Neuronal stem cell (in vitro differentiated cells): ENCODE data around the gene EIF2D.
"Not testable (repeated sequence)": the region's sequence is repeated elsewhere in the genome, so short reads cannot be mapped to it uniquely, and the experiment has no call there.

ENCODE experiments used
- DNase-seq: peaks from one replicate; pipeline ENCODE4 v3.0.0-alpha.2; 2013; ENCODE audit warnings: low spot score
- H2AFZ ChIP-seq: one replicate; pipeline ENCODE4 v1.6.1; 2013; ENCODE audit warnings: mild to moderate bottlenecking, low read length, inconsistent platforms
- H2AK5ac ChIP-seq: 2 replicates; pipeline ENCODE4 v1.6.1; 2013; ENCODE audit warnings: low read depth, mild to moderate bottlenecking, inconsistent platforms, low read length, moderate library complexity, mixed read lengths
- H2BK120ac ChIP-seq: 2 replicates; pipeline ENCODE4 v1.6.1; 2013; ENCODE audit warnings: low read depth, mild to moderate bottlenecking, inconsistent platforms, low read length, moderate library complexity, mixed read lengths
- H2BK12ac ChIP-seq: one replicate; pipeline ENCODE4 v1.6.1; 2013; ENCODE audit warnings: low read length, inconsistent platforms
- H2BK15ac ChIP-seq: 2 replicates; pipeline ENCODE4 v1.6.1; 2013; ENCODE audit warnings: mild to moderate bottlenecking, low read length, inconsistent platforms, mixed read lengths
- H2BK5ac ChIP-seq: one replicate; pipeline ENCODE4 v1.6.1; 2013; ENCODE audit warnings: inconsistent platforms, mild to moderate bottlenecking, low read length, moderate library complexity
- H3K14ac ChIP-seq: one replicate; pipeline ENCODE4 v1.6.1; 2013; ENCODE audit warnings: low read length, inconsistent platforms
- H3K18ac ChIP-seq: 2 replicates; pipeline ENCODE4 v1.6.1; 2013; ENCODE audit warnings: low read length, inconsistent platforms
- H3K23ac ChIP-seq: 2 replicates; pipeline ENCODE4 v1.6.1; 2013; ENCODE audit warnings: low read depth, mild to moderate bottlenecking, mixed read lengths, low read length, inconsistent platforms; ENCODE audit not compliant: poor library complexity
- H3K27ac ChIP-seq: replicated peaks from 3 replicates; pipeline ENCODE4 v1.5.1; 2013; ENCODE audit warnings: low read length, inconsistent platforms
- H3K27me3 ChIP-seq, 3 experiments: 2 replicates each; pipeline ENCODE4 v1.6.1; 2013; ENCODE audit warnings: low read length in 3 of 3, mild to moderate bottlenecking in 2 of 3, inconsistent platforms in 1 of 3, low read depth in 1 of 3, mixed read lengths in 1 of 3, moderate library complexity in 1 of 3; ENCODE audit not compliant: control insufficient read depth in 3 of 3, insufficient read depth in 3 of 3
- H3K36me3 ChIP-seq, 2 donors: replicated peaks in 1 of 2; 2 replicates each; pipeline ENCODE4 v1.6.1; 2013; ENCODE audit warnings: low read length in 2 of 2; ENCODE audit not compliant: control insufficient read depth in 2 of 2, insufficient read depth in 2 of 2
- H3K4ac ChIP-seq: 2 replicates; pipeline ENCODE4 v1.6.1; 2013; ENCODE audit warnings: inconsistent platforms, mild to moderate bottlenecking, low read length, moderate library complexity
- H3K4me1 ChIP-seq, 2 donors: 1 replicate in 1 of 2; 2 replicates in 1 of 2; pipeline ENCODE4 v1.6.1; 2013; ENCODE audit warnings: low read length in 2 of 2, low read depth in 1 of 2; ENCODE audit not compliant: control insufficient read depth in 2 of 2, insufficient read depth in 1 of 2
- H3K4me2 ChIP-seq: one replicate; pipeline ENCODE4 v1.6.1; 2013; ENCODE audit warnings: mild to moderate bottlenecking, low read length, inconsistent platforms; ENCODE audit not compliant: insufficient read depth, poor library complexity, severe bottlenecking
- H3K4me3 ChIP-seq, 2 donors: 2 replicates each; pipeline ENCODE4 v1.5.1; 2013; ENCODE audit warnings: low read length in 2 of 2, mild to moderate bottlenecking in 2 of 2, inconsistent platforms in 1 of 2, moderate library complexity in 1 of 2
- H3K79me1 ChIP-seq: one replicate; pipeline ENCODE4 v1.6.1; 2013; ENCODE audit warnings: low read depth, mild to moderate bottlenecking, inconsistent platforms, low read length, moderate library complexity
- H3K9ac ChIP-seq: one replicate; pipeline ENCODE4 v1.6.1; 2013; ENCODE audit warnings: mild to moderate bottlenecking, low read depth, low read length, inconsistent platforms; ENCODE audit not compliant: poor library complexity
- H3K9me3 ChIP-seq, 2 donors: replicated peaks in 1 of 2; 2 replicates each; pipeline versions ENCODE3 to v1.6.1; 2013; ENCODE audit warnings: low read length in 2 of 2, mild to moderate bottlenecking in 2 of 2, inconsistent platforms in 1 of 2, low read depth in 1 of 2, mixed read lengths in 1 of 2, moderate library complexity in 1 of 2; ENCODE audit not compliant: control insufficient read depth in 2 of 2, insufficient read depth in 1 of 2
- H4K8ac ChIP-seq: one replicate; pipeline ENCODE4 v1.6.1; 2013; ENCODE audit warnings: low read depth, mild to moderate bottlenecking, inconsistent platforms, low read length, moderate library complexity
- H4K91ac ChIP-seq: one replicate; pipeline ENCODE4 v1.6.1; 2013; ENCODE audit warnings: low read length, low read depth, mild to moderate bottlenecking, inconsistent platforms; ENCODE audit not compliant: poor library complexity
- WGBS, 2 donors: extraction: QIAGEN DNeasy Blood & Tissue Kit; methylation state at CpG; one replicate each; pipeline ENCODE4 v1.1.7; 2013; ENCODE audit warnings: missing lambda C conversion rate in 2 of 2, mixed read lengths in 1 of 2; ENCODE audit not compliant: insufficient read length in 2 of 2, insufficient replicate concordance in 1 of 2; ENCODE audit errors: extremely low coverage in 2 of 2; 5-methylcytosine and 5-hydroxymethylcytosine counted together

EIF2D gene

DNA sequence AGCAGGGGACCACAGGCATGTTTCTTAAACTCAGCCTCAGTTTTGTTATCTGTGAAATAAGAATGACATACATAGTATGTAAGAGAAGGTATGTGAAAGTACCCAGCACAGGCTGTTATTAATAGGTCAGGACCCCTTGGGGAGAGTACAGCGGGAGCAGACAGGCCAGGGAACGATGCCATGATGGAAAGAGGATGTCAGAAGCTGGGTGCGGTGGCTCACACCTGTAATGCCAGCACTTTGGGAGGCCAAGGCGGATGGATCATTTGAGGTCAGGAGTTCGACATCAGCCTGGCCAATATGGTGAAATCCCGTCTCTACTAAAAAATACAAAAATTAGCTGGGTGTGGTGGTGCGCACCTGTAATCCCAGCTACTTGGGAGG, 31.2 kb downstream of the EIF2D start:
- H3K36me3 ChIP-seq, H3K4me2 ChIP-seq, H3K14ac ChIP-seq, H2AFZ ChIP-seq, H3K4me1 ChIP-seq, H2AK5ac ChIP-seq, H3K4me3 ChIP-seq, DNase-seq, H3K4ac ChIP-seq, H2BK15ac ChIP-seq, H2BK120ac ChIP-seq, H3K27ac ChIP-seq, H3K79me1 ChIP-seq, H2BK12ac ChIP-seq, H3K23ac ChIP-seq, H4K8ac ChIP-seq, H2BK5ac ChIP-seq, H3K18ac ChIP-seq, H4K91ac ChIP-seq, H3K9me3 ChIP-seq, H3K9ac ChIP-seq, H3K27me3 ChIP-seq: not testable (repeated sequence)
- WGBS, 2 donors = no CpG with 5 or more reads among the region's 7 CpGs

GRCh38 chr1:206580438-206581113, 31.7 kb downstream of the EIF2D start:
- no peak overlapping the region for H3K4me3 ChIP-seq
- H3K27ac ChIP-seq = no peak overlapping the region
- H3K4me1 ChIP-seq = peaks cover 0 to 1% of the 10 kb centered on the region in 2 donors
- H3K14ac ChIP-seq = no peak overlapping the region
- WGBS, 2 donors = no CpG with 5 or more reads among the region's 8 CpGs
- no peak overlapping the region for H2BK120ac ChIP-seq
- peaks cover 0 to 5% (median 0%) of the 10 kb centered on the region in 3 experiments for H3K27me3 ChIP-seq
- no peak overlapping the region for H4K91ac ChIP-seq
- no peak overlapping the region for H2AFZ ChIP-seq
- H3K79me1 ChIP-seq = no peaks in the 10 kb centered on the region
- H4K8ac ChIP-seq = no peak overlapping the region
- no peak overlapping the region for H2BK12ac ChIP-seq
- no peak overlapping the region for H3K9ac ChIP-seq
- no peak overlapping the region for H3K18ac ChIP-seq
- no peak overlapping the region for H2BK15ac ChIP-seq
- H3K9me3 ChIP-seq = no peaks in the 10 kb centered on the region
- no peak overlapping the region for H2BK5ac ChIP-seq
- no peak overlapping the region for H3K23ac ChIP-seq
- DNase-seq = no peak
- no peak overlapping the region for H3K4ac ChIP-seq
- H3K4me2 ChIP-seq = no peak overlapping the region
- H3K36me3 ChIP-seq = no peaks in the 10 kb centered on the region
- H2AK5ac ChIP-seq = no peak overlapping the region

- Histone ChIP-seq H3K14ac (peak overlapping the region; percentile 72), H2AK5ac (no peak overlapping the region), H3K27ac (no peak overlapping the region), H2BK12ac (no peak overlapping the region), H3K4me1 (peaks cover 0 to 1% of the 10 kb centered on the region in 2 donors), H3K9me3 (no peaks in the 10 kb centered on the region), H2BK5ac (no peak overlapping the region), H3K4me3 (no peak overlapping the region), H3K79me1 (no peaks in the 10 kb centered on the region), H4K91ac (no peak overlapping the region), H2AFZ (no peak overlapping the region), H3K23ac (no peak overlapping the region), H3K36me3 (no peaks in the 10 kb centered on the region), H3K18ac (no peak overlapping the region), H3K4ac (no peak overlapping the region), H2BK120ac (no peak overlapping the region), H4K8ac (no peak overlapping the region), H2BK15ac (no peak overlapping the region), H3K9ac (no peak overlapping the region), H3K27me3 (peaks cover 0 to 5% (median 0%) of the 10 kb centered on the region in 3 experiments), H3K4me2 (no peak overlapping the region)
- no peak for DNase-seq
- WGBS, 2 donors = no CpG with 5 or more reads among the region's 11 CpGs
Observed at GRCh38 chr1:206579747-206580437, 32.4 kb downstream of the EIF2D start.

DNA sequence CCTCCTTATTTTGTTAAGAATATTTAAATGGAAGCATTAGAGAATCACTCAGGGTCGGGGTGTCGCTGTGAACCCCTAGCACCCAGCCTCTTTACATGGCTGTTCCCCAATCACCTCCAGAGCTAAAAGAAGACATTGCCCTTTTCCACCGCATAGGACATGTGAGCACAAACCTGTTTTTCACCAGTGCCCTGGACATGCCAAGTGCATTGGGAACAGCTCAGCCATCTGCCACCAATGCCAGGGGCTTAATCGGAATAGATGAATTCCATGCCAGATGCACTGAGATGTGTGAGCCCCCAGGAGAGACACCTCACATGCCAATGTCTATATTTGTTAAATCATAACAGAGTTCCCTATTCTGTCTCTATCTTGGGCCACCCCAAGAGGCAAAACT, 33.3 kb downstream of the EIF2D start:
- Histone ChIP-seq H3K27ac (no peak overlapping the region), H4K8ac (no peak overlapping the region), H3K9me3 (no peaks in the 10 kb centered on the region), H3K9ac (no peak overlapping the region), H2BK12ac (no peak overlapping the region), H2BK120ac (no peak overlapping the region), H3K14ac (no peak overlapping the region), H3K18ac (no peak overlapping the region), H3K4me1 (peaks cover 0 to 1% of the 10 kb centered on the region in 2 donors), H2BK15ac (no peak overlapping the region), H3K4me3 (no peak overlapping the region), H3K23ac (no peak overlapping the region), H3K79me1 (no peaks in the 10 kb centered on the region), H3K4ac (no peak overlapping the region), H2AK5ac (no peak overlapping the region), H3K4me2 (no peak overlapping the region), H2BK5ac (no peak overlapping the region), H3K27me3 (peaks cover 0 to 5% (median 0%) of the 10 kb centered on the region in 3 experiments), H3K36me3 (no peaks in the 10 kb centered on the region), H2AFZ (no peak overlapping the region), H4K91ac (no peak overlapping the region)
- WGBS, 2 donors = no CpG with 5 or more reads among the region's 4 CpGs
- DNase-seq = no peak
